ENCODE data around the gene PRKCE.

- TF ChIP-seq POLR2A (IDR thresholded peaks at IDR 0.05): no peak
- no peak for TF ChIP-seq CTCF (IDR thresholded peaks at IDR 0.05)
Observed at GRCh38 chr2:45834858-45835257, 183.4 kb downstream of the PRKCE start.
